HG02610 (cell line): ENCODE measurements around the gene PUM1.
"Not testable (repeated sequence)": the region's sequence is repeated elsewhere in the genome, so short reads cannot be mapped to it uniquely, and the experiment has no call there.

Experiments used
- ATAC-seq: cut with Tn5 transposase; IDR thresholded peaks from one replicate; pipeline ENCODE4 v1.9.1; 2021; ENCODE audit warnings: mild to moderate bottlenecking, moderate library complexity; ENCODE audit not compliant: unreplicated experiment

The PUM1 gene

DNA sequence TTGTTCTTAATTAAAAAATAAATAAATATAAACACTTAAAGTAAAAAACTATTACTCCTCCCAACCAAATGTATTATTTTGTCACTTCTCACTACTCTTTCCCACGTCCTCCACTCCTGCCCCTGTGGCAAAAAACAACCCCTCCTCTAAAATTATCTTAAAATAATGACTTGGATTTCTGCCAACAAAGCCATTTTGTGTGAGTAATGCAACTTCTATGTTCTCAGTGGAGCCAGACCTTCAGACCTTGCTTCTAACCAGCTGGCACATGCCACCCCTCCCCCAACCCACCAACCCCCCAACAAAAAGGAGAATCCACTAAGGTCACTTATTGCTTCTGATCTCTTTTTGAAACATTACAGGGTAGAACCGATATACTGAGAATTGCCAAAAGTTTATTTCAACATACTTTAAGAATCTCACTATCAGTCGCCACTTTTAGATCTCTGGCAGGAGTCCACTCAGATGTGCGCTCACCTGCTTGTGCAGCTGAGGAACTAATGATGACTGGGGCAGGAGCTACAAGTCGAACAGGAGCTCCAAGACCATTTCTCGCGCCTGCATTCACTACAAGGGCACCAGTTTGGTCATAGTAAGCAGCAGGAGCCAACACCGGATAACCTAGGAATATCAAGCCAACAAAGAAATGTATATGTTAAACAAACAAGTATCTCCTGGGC lies 98.7 kb downstream of the PUM1 start:
- no peak for ATAC-seq

DNA sequence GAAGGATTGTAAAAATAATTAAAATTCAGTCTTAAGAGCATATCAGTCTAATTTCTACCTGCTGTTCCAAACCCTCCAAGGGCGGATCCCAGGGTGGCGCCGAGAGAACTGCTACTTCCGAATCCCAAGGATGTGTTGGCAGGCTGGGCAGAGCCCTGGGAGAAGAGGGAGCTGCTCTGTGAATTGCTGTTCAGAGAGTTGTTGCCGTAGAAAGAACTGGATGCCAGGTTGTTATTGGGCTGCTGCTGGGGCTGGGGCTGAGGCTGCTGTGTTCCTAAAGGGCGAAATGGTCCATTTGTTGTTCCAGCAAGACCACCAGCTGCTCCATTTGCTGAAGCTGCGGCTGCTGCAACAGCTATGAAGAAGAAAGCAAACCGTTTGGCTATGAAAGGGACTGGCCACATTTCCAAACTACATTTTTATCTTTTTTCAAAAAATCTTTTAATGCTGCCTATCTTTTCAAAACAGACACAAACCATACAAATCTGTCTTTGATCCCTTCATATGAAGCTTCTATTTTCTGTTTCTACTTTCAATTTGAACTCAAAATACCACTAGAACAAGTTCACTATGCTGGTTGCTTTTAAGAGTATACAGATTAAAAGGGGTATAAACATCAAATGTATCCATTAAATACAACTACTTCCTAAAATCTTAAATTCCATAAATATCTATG lies 99.5 kb downstream of the PUM1 start:
- ATAC-seq = no peak

DNA sequence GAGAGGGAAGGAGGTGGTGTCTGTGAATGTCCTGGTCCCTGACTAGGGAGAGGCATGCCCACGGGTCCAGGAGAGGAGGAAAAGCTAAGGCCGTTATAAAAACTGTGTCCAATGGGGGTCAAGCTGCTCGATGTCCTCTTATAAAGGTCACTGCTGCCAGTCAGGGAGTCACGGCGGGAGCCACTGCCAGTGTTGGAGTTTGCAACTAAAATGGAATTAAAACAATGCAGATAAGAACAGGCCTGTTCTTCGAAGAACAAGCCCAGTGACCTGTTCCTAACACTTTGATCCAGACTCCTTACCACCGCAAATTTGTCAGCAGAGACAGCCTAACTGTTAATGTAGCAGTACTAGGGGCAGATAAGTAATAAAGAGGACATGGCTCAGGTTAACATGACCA lies 100.8 kb downstream of the PUM1 start:
- no peak for ATAC-seq

DNA sequence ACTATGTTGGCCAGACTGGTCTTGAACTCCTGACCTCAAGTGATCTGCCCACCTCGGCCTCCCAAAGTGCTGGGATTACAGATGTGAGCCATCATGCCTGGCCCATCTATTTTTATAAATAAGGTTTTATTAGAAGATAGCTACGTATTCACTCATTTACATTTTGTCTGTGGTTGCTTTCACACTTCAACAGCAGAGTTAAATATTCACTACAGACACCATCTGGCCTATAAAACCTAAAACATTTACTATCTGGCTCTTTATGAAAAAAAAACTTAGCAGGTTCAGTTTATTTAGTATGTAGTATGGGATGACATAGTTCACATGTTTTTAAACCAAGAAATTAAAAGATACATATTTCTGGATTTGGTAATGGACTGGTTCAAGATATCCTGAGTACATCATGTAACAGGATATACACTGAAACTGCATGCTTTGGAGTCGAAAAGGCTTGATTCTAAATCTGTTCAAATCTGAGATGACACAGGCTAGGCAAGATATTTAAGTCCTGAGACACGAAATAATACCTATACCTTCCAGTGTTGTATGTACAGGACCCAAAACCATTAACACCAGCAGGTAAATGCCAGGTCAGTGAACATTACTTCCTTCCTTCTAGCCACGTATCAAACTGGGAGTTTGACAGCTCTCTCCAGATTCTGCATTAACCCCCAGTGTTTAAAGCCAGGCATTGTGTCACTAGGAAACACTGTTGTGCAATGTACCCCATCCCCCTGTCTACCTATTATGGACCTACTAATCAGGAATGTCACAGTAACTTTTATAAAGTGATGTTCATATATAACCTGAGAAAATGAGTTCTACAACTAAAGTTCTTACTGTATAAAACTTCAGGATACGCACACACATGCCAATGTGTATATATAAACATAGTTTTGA lies 102.7 kb downstream of the PUM1 start:
- ATAC-seq = no peak

DNA sequence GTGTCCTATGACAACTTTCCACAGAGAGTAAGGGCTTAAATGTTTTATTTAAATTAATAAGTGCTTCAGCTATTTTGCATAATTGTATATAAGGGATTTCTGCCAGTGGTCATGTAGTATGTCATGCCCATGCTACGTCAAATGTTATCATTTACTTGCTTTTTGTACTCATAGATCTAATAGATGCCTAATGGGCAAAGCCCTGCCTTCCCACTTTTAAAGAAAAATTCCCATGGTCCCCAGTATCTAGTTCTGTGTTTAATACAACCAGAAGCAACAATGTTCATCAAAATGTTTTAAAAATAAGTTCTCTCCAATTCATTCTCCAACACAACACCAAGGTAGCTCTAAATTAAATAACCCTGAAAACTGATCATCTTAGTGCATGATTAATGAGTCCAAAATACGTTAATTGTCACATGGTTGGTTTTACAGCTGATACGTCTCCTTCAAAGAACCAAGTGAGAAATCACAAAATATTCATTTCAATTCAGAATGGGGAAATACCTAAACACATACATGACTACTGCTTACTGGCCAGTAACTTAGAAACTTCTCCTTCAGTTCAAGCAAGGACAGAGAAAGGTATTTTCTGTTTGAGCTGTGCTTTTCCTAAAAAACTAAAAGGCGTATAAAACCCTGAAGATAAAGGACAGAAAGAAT lies 107.8 kb downstream of the PUM1 start:
- no peak for ATAC-seq

DNA sequence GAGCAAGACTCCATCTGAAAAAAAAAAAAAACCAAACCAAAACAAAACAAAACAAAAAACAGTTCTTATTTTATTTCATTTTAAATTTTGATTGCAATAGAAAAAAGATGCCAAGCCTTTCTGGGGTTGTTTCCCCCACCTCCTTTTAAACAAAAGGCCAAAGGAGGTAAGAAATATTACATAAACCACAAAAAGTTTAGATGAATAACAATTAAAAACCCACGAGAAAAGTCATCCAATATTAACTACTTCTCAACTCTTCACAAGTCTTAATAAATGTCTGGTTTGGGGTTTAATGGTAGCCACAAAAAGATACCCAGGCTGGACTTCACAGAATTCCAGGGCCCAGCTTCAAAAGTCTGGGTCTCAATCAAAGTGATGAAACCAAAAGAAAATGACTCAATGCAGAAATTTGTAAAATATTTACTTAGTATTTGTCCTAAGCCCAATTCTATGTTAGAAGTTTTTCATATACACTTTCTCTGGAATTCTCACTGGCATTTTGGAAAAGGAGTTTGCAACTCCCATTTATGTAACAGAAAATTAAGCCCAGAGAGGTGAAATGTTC lies 110.0 kb downstream of the PUM1 start:
- no peak for ATAC-seq

DNA sequence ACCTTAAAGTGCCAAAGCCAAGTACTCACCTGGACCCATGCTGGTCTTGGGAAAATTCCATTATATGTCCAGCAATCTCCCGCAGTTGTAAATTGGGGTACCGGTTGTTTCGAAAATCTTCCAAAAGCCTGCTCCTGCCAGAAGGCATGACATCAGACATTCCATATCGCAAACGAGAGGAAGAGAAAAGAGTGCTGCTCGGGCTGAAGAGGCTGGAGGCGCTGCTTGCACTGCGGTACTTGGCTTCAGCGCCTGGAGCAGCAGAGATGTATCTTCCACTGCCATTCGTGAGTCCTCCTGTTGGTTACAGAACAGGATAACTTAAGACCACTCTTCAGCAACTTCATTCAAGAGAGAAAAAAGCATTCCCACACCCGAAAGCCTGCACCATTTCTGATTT lies 111.8 kb downstream of the PUM1 start:
- no peak for ATAC-seq

DNA sequence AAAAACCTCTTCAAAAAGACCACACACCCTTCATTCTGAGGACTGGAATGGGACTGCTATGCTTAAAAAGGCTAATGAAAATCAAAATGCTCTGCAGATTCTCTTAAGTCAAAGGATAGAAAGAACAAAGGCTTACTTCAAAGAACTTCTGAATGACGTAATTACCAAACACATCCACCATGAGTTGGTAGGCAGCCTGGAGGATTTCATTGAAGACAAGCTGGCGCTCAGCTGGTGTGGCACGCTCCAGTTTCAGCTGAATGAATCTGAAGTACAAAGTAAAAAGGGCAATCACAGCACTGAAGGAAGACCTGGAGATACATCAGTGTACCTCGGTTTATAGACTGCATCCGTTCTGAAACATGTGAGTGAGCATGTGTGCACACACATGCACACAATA lies 113.4 kb downstream of the PUM1 start:
- ATAC-seq = no peak

DNA sequence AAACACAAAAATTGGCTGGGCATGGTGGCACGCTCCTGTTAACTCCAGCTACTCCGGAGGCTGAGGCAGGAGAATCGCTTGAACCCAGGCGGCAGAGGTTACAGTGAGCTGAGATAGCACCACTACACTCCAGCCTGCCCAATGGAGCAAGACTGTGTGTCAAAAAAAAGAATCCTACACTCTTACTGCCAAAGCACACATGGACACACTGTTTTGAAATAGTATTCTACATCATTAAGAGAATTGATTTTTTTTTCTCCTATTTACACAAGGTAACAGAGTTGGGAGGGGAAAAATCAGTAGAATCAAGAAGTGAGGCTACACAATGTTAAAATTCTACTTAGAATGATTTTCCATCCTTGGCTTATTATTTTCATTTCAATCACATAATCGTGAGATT lies 114.8 kb downstream of the PUM1 start:
- ATAC-seq = no peak

DNA sequence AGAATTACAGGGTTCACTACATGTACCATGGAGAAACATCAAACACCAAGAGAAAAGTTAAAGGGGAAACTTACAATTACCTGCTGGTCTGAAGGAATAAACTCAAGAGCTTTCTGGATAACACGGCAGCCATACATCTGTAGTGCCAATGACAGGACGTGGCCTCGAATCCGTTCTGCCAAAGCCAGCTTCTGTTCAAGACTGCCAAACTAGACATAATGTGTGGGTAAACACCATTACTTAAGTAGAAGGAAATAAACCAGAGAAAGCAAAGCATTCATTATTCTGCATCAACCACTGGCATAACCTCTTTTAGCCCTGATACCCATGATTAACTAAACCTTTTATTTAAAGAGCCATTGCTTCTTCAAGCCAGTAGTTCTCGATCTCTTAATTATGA lies 115.5 kb downstream of the PUM1 start:
- ATAC-seq = no peak

DNA sequence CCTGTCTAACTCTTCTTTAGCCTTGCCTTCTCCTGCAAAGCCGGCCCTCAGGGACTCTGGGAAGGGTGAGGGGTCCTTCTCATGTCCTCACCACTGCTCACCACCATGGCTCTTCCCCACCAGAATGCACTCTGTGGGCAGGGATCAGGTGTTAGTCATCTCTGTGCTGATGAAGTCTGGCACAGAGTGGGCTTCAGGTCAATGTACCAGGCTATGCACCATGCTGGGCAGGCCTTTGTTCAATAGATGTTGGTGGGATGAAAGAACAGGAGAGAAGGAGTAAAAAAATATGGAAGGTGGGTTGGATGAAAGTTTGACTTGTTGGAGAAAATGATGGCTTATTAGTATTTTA lies 116.1 kb downstream of the PUM1 start:
- ATAC-seq = not testable (repeated sequence)

DNA sequence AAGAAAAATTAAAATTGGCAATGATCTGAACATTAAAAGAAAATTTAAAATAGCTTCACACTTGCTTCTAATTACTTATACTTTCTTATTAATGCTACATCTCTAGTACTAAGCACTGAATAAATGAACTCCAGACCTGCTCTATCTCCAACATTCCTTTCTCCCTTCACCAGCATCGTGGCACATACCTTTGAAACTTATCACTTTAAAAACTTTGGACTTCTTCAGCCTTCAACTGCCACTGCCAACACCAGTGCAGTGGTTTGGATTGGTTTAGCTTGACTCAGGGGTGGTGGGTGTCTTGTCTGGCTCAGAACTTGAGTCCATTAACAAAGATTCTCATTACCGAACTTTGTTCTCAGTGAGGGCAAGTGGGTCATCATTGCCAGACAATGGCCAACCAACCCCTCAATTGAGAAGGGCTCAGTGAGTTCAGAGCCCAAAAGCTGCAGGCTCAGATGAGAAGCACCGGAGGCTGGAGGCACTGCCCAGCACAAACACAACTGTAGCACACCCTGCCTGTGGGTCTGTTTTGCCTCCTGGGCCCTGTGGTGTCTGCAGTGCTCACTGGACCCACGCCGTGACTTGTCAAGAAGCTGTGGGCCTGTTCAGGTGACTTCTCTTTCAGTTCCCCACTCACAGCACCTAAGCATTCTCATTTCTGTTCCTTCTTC lies 116.6 kb downstream of the PUM1 start:
- ATAC-seq = not testable (repeated sequence)

DNA sequence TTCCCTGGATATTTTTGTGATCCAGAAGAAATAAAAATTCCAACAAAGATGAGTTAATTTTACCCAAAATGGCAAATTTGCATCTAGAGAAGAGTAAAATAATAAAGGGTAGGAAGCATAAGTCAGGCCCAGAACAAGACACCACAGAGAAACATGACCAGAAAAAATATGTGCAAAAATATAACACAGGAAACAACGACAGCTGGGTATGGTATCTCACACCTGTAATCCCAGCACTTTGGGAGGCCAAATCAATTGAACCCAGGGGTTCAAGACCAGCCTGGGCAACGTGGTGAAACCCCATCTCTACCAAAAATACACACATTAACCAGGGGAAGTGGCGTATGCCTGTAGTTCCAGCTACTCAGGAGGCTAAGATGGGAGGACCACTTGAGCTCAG lies 117.2 kb downstream of the PUM1 start:
- ATAC-seq = no peak

DNA sequence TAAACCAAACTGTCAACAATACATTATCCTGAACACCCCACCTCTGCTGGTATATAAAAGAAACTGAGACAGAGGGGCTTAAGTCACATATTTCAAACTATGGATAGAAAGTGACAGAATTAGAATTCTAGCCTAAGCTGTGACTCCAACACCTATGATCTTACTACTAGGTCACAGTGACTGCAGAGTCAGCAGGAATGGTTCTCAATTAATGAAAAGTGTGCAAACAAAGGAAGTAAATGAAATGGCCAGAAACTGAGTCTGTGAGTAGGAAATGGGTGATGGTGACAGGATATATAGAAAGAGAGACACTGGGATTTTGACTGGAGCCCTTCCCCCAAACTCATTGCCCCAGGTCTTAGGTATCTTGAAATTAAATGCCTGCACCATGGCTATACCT lies 118.3 kb downstream of the PUM1 start:
- no peak for ATAC-seq

DNA sequence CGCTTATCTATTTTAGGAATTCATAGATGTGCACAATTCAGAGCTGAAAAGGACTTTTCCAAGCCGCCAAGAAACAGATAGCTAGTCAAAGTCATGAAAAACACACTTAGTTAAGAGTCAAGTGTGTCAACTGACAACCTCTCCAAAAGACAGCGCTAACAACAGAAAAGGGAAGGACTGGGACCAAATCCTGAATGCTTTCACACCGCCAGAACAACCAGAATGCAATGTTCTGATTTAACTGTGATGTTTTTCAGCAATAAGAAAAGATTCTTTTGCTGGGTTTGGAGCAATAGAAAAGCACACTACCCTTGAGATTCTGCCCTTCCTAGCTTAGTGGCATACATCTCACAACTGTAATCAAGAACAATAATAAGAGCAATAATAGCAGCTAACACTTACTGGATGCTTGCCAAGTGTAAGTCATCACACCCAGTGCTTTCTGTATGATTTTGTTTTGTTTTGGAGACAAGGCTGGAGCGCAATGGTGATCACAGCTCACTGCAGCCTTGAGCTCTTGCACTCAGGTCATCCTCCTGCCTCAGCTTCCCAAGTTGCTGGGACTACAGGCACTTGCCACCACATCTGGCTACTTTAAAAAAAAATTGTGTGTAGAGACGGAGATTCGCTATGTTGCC lies 123.1 kb downstream of the PUM1 start:
- ATAC-seq = no peak

DNA sequence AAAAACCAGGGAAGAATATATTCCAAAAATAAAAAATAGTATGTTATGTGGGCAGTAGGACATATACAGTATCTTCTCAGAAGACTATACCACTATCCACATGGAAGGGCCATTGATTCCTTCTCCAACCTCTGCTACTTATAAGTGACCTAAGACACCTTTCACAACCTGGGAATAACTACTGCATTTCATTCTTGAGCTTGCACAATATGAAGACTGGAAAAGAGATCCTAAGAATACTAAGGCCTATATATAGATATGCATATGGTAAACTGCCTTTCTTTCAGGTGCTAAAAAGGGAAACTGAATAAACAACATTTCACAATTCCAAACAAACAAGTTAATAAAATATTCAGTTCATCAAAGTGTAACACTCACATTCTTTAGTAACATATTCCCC lies 125.0 kb downstream of the PUM1 start:
- ATAC-seq = no peak

DNA sequence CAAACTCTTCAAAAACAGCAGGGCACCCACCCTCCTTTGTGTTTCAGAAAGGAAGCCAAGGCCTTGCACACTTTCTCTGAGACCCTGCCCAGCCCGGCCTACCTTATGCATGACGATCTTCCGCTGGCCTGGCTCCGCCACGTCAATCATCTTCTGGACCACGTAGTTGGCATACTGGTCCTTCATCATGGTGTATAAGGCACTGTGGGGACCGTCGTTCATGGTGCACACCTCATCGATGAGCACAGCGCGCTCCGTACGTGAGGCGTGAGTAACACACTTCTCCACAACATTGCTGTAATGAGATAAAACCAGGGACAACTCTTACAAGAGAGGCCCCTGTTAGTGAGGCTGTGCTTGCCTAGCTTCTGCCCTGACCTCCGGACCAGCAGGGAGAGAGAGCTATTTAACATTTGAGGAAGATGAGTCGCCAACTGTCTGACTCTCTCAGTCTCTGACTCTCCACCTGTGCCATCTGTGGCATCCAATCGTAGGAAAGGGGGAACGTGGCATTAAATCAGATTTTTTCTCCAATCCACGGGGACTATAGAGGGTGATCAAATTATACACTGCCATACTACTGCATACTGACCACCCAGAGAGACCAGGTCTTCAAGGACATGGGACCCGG lies 128.9 kb downstream of the PUM1 start:
- ATAC-seq = no peak

DNA sequence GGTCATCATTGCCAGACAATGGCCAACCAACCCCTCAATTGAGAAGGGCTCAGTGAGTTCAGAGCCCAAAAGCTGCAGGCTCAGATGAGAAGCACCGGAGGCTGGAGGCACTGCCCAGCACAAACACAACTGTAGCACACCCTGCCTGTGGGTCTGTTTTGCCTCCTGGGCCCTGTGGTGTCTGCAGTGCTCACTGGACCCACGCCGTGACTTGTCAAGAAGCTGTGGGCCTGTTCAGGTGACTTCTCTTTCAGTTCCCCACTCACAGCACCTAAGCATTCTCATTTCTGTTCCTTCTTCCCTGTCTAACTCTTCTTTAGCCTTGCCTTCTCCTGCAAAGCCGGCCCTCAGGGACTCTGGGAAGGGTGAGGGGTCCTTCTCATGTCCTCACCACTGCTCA lies 129.8 kb downstream of the PUM1 start:
- not testable (repeated sequence) for ATAC-seq

DNA sequence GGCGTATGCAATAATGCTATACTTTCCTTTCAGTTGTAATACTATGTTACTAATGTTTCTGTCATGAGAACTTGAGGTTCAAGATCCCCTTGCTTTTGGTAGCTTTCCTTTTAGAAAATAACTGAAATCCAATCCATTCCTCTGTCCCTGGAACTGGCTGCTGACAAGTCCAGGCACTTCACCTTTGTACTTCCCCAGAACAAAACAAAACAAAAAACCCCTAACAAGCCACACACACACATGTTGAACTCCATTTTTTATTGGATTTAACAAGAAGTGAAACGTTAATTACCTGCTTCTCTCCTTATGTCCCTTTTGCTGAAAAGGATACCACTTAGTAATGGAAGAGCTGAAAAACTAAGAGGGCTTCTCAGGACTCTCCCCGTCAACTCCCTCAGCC lies 130.9 kb downstream of the PUM1 start:
- ATAC-seq = no peak

DNA sequence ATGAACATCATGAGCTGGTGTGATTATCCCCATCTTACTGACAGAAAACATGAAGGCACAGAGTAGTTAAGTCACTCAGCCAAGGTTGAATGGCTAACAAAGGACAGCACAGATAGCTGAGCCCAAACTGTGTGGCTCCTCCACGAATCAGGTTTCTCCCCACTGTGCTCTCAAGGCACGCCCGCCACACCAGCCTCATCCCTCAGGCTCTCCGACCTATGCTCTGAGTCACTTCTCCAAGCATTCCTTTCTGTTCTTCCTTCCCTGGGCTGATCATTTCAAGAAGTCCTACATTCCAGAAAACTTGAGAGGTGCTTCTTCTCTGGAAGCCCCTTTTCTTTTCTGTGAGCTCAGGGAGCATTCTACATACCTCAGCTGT lies 131.7 kb downstream of the PUM1 start:
- ATAC-seq = no peak
